AG08396 (cell line): Measurements from ENCODE around the gene UGT1A1.
A peak's percentile ranks its signal among the peaks of the same experiment; 100 is the strongest.

ENCODE experiments used
- DNase-seq: peaks from one replicate; pipeline ENCODE4 v3.0.0; 2012; ENCODE audit warnings: low spot score, mixed read lengths

UGT1A1 gene

DNA sequence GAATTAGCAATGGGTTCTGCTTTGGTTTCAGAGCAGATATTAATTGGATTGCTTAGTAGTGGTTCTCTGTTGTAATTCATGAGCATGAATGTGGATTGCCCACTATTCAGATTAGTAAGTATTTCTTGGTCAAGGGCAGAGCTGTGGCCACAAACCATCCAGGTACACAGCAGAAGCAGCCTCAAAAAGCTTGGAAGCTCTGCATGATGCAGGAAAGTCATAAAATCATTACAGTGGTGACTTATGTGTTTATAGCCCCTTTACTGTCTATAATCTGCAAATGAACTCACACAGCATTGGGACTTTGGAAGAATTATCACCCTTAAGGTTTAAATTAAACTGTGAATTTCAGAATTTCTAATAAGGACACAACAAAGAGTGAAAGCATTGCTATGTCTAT lies 1.9 kb upstream of the UGT1A1 start:
- no peak for DNase-seq

DNA sequence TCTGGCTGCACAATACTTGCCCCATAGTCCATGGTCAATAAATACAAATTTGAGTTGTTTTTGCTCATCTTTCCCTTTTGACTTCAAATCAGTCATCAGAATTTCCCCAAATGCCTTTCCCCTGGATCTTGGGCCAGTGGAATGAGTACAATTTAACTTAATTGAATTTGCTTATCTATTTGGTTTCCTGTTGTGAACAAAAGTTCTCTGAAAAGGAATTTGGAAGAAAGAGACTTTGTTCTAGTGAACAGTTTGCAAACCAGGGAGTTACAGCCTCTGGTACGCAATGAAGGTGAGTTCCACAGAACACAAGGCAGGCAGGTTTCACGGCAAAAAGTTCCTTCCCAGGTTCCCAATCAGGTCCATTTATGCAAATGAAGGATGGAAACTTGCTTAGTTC lies 1.2 kb upstream of the UGT1A1 start:
- no peak for DNase-seq

DNA sequence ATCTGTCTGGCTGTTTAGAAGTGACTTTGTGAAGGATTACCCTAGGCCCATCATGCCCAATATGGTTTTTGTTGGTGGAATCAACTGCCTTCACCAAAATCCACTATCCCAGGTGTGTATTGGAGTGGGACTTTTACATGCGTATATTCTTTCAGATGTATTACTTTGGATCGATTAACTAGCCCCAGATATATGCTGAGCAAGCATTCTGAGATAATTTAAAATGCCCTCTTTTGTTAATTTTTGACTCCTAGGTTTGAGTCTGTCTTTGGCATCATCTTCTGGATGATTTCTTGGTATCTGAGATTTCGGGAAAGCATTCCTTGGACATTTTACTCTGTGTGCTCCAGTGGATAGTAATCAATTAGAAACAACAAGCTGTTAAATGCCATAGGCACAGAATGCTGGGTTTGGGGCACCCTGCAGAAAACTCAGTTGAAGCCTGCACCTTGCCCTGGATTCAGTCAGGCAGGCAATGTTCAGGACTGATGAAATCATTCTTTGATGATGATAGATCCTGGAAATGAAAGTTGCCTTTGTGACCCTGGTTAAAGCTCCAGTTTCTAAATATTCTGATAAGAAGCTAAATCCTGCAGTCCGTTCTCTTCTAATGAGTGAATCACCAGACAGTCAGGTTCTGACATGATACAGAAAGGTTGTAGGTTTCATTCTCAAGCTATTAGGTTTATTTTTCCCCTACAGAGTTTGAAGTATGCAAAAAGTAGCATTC lies 1.1 kb downstream of the UGT1A1 start:
- DNase-seq = no peak

DNA sequence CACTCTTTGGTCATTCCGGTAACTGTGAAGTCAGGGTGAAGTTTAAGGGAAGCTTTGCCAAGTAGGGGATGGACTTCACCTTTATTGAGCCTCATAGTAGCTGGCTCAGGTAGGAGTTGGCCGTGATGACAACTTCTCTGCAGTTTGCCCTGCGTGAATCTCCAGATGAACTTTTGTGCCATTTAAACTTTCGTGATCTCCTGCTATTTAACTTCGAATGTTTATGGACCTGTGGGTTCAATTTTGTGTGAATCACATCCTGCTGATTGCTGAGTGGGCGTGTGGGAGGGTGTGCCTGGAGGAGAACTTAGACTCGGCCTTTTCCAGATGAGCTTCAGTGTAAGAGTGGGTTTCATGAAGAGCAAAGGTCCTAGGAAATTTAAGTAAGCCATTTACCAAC lies 4.2 kb downstream of the UGT1A1 start:
- peak; percentile 67 for DNase-seq

DNA sequence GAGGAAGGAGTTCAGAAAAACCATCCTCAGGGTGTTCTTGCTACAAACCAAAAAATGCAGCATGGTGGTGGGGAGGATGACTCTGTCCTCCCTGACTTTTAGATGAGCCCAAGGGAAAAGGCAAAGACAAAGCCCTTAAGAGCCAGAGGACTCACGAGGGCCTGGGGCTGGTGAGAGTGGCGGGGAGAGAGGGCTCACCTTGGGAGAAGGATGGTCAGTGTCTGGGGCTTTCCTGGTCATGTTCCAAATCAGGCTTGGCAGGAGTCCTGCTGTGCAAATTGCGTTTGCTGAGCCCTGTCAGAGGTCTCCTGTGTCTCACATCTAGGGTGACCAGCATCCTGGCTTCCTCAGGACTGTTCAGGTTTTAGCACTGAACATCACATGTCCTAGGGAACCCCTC lies 4.7 kb downstream of the UGT1A1 start:
- DNase-seq = no peak

DNA sequence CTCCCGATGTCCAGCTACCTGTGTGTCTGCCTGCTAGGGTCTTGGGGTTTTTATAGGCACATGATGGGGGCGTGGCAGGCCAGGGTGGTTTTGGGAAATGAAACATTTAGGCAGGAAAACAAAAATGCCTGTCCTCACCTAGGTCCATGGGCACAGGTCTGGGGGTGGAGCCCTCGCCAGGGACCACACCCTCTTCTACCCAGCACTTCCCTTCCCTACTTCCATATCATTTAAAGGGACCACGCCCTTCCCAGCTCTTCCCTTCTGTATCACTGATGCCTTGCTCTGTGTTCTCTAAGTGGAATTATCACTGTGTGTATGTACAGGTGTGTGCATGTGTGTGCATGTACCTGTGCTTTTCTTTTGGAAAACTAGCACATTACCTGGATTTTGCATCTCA lies 6.3 kb downstream of the UGT1A1 start:
- DNase-seq = no peak

DNA sequence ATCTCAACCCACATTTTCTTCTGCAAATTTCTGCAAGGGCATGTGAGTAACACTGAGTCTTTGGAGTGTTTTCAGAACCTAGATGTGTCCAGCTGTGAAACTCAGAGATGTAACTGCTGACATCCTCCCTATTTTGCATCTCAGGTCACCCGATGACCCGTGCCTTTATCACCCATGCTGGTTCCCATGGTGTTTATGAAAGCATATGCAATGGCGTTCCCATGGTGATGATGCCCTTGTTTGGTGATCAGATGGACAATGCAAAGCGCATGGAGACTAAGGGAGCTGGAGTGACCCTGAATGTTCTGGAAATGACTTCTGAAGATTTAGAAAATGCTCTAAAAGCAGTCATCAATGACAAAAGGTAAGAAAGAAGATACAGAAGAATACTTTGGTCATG lies 8.0 kb downstream of the UGT1A1 start:
- no peak for DNase-seq

DNA sequence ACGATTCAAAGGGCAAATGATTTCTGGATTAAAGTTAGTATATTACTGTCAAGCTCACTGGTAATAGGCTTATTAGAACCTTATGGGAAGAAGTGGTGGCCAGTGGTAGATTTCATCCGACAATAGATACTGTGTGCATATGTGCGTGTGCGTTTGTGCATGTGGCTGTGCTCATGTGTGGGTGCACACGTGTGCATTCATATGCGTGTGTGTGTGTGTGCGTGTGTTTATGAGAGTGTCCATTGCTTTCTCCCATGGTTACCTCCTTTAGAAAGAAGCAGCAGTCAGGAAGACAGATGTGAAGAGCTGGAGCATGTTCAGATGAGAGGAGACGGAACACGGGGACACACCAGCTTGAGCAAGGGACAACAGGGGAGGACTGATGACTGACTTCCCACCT lies 9.2 kb downstream of the UGT1A1 start:
- no peak for DNase-seq

DNA sequence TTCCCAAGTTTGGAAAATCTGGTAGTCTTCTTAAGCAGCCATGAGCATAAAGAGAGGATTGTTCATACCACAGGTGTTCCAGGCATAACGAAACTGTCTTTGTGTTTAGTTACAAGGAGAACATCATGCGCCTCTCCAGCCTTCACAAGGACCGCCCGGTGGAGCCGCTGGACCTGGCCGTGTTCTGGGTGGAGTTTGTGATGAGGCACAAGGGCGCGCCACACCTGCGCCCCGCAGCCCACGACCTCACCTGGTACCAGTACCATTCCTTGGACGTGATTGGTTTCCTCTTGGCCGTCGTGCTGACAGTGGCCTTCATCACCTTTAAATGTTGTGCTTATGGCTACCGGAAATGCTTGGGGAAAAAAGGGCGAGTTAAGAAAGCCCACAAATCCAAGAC lies 12.1 kb downstream of the UGT1A1 start:
- no peak for DNase-seq

DNA sequence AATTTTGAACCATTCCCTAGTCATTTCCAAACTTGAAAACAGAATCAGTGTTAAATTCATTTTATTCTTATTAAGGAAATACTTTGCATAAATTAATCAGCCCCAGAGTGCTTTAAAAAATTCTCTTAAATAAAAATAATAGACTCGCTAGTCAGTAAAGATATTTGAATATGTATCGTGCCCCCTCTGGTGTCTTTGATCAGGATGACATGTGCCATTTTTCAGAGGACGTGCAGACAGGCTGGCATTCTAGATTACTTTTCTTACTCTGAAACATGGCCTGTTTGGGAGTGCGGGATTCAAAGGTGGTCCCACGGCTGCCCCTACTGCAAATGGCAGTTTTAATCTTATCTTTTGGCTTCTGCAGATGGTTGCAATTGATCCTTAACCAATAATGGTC lies 12.5 kb downstream of the UGT1A1 start:
- no peak for DNase-seq

DNA sequence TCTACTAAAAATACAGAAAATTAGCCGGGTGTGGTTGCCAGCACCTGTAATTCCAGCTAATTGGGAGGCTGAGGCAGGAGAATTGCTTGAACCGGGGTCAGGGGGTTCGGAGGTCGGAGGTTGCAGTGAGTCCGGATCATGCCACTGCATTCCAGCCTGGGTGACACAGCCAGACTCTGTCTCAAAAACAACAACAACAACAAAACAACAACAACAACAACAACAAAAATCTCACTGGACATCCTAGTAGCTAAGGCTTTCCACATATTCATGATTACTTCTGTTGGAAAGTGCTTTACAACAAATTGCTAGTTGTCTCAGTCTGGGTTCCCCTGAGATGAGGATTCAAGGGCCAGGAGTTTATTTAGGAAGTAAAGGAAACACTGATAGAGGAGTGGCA lies 13.8 kb downstream of the UGT1A1 start:
- DNase-seq = no peak

DNA sequence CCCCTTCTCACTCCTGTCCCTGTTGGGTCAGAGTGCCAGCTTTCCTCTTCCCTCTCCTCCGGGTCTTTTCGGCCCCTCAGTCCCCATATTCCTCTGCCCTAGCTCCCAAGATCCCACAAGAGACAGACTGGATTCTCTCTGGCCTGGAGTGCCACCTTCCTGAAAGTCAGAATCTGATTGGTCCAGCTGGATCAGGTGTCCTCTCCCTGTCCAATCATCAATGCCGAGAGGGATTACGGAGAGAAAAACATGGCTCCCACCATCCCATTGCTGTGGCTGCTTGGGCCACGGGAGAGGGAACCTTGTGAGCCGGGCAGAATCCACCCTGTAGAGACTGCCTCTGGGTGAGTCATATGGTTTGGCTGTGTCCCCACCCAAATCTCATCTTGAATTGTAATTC lies 15.3 kb downstream of the UGT1A1 start:
- DNase-seq = no peak

DNA sequence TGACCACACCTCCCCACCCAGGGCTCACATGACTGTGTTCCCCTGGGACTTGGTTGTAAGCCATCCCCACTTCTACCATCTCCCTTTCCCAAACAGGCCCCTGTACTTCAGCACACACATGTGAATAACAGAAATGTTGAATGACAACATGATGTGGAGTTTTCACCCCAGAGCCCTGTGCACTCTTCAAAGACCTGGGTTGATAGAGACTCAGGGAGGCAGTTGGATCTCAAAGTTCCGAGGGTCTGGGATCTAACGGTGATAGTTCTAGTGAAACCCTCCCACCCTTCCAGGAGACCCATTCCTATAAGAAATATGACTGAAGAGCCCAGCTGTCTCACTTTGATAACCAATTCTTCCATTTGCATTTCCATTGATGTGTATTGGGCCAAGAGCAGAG lies 18.0 kb downstream of the UGT1A1 start, which contains the start of gene MROH2A:
MROH2A (plus strand) TSS at position 301 of the 400 bp plus-strand sequence. CDS start 1,029 bp downstream, outside the sequence.
- DNase-seq = no peak

DNA sequence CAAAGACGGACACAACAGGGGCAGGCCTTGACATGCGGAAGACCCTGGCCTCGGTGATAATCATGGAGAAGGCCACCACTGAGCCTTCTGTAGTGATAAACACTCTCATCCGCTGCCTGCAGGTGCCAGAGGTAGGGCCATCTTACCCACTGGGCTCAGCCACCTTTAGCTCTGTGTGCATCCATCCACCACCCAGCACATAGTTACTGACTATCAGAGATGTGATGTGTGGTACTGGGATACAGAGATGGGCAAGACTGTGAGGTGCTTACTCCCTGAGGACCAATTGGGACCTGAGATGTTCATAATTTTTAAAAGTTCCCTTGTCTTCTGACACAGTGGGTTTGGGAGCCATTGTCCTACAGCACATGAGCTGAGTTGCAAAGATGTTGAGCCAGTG lies 19.7 kb downstream of the UGT1A1 start:
- DNase-seq = no peak

DNA sequence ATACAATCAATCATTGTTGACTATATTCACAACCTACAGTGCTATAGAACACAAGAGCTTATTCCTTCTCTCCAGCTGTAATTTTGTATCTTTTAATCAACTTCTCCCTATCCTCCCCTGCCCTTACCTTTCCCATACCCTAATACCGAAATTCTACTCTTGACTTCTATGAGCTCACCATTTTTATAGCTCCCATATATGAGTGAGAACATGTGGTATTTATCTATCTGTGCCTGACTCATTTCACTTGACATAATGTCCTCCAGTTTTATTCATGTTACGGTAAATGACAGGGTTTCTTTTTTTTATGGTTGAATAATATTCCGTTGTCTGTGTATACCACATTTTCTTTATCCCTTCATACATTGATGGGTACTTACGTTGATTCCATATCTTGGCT lies 20.7 kb downstream of the UGT1A1 start:
- DNase-seq = no peak

DNA sequence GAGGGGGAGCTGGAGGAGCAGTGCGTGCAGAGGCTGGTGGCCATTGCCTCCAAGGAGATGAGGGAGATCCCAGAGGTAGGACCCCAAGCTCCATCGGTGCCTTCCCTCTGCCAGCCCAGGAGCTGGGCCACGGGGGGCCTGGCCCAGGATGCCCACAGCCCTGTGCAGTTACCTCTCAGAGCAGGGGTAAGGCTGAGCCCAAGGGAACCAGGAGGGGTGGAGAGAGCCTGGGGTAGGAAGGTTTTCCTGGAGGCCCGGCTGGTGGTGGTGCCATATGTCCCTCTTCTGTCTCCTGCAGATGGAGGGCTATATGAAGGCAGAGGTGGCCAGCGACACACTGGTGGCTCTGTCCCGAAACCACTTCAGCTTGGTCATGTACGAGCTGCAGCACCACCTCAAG lies 29.5 kb downstream of the UGT1A1 start:
- DNase-seq = no peak

DNA sequence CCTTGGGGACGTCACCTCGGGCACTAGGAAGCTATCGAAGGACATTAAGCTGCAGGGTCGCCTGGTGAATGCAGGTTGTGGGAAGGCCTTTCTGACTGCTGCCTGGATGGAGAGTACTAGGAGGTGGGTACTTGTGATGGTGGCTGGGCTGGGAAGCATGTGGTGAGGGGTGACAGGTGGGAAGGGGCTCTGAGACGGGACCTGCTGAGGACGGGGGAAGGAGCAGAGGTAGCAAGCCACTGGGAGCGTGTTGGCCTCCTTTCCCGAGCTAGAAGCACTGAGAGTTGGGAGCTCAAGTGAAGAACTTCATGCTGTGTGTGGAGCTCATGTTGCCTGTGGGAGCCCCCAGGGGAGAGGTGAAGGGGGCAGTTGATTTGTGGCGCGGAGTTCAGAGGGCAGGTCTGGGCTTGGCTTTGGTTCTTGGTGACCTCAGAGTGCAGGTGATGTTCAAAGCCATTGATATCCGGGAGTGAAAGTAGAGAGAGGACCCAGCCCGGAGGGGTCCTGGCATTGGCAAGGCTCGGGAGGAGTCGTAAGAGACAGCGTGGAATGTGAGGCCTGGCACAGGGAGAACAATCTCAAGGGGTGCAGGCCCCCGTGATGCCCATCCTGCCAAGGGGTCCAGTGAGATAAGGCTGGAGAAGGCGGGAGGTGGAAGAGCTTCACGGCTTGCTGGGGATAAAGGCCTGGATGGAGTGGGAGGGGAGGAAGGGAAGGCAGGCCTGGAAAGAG lies 31.2 kb downstream of the UGT1A1 start:
- no peak for DNase-seq

DNA sequence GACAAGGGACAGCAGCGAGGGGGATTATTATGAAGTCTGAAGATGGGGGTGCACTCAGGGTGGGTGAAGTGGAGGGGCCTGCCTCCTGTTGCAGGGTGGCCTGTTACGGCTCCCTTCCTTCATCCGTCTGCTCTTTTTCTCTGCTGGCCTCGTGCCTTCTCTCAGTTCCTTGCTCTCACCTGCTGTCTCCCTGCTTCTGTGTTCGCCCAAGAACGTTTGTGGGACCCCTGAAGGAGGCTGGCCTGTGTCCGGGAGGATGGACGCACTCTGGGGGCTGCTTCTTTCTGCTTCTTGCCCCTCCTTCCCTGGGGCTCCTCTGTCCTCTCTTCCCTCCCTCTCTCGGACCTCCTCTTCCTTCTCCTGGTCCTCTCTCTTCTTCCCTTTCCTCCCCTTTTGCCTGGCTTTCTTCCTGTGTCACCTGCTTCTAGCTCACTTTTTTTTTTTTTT lies 31.8 kb downstream of the UGT1A1 start:
- DNase-seq = no peak

DNA sequence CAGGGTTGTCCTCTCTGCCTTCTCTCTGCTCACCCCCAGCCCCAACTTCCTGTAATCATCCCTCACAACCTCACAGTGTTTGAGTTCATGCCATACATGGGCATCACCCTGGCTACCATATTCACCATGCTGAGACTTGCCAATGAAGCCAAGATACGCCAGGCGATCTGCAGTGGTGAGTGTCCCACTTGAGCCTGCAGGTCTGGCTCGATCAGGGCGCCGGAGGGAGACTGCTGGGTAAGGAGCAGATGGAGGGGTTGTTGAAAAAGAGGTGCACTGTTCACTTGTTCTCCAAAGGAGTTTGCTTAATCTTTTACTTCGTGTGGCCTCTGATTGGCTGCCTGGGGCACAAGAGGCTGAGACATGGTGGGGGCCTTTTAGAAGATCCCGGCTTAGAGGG lies 32.6 kb downstream of the UGT1A1 start:
- DNase-seq = no peak

DNA sequence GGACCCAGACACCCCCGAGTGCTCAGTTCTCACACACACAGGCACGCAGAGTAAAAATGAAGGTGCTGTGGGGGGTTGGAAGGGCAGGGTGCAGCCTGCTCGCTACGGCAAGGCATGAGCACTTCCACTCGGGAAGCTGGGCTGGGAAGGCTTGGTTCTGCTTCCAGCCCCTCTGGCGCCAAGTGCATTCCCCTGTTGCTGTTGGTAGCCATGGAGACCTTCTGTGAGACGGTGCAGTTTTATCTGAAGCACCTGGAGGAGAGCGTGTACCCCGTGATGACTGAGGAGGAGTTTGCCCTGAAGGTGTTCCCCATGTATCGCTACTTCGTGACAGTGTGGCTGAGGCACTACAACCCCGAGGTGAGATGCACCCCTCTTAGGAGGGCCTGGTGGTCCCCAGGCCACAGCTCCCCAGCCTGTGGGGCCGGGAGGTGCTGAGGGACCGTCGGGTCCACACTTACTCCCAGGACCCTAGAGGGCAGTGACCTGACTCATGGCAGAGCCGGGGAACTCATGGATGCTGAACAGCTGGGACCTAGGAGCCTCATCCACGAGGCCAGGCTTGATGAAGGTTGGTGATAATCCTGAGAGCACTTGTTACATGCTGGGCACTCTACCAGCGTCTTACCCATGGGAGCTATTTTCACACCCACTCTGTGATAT lies 33.5 kb downstream of the UGT1A1 start:
- no peak for DNase-seq

DNA sequence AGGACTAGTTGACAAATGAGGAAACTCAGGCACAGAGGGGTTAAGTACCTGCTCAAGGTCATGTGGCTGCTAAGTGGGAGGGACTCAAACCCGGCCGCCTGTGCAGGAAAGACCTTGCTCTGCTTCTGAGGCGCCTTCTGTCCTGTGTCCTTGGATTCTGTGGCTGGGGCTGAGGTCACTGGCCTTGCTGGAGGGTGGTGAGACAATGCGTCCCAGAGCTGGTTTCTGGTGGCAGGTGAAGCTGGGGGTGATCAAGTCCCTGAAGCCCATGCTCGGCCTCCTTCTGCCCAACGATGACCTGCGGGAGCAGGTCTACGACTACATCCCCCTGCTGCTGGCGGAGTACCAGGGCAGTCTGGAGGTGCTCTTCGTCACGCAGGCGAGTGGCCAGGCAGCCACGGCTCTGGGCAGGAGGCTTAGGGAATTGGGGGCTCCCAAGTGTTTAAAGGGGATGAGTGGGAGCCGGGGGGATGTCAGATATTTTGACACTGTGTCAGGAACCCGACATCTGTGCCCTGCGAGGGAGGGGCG lies 34.1 kb downstream of the UGT1A1 start:
- DNase-seq = no peak

DNA sequence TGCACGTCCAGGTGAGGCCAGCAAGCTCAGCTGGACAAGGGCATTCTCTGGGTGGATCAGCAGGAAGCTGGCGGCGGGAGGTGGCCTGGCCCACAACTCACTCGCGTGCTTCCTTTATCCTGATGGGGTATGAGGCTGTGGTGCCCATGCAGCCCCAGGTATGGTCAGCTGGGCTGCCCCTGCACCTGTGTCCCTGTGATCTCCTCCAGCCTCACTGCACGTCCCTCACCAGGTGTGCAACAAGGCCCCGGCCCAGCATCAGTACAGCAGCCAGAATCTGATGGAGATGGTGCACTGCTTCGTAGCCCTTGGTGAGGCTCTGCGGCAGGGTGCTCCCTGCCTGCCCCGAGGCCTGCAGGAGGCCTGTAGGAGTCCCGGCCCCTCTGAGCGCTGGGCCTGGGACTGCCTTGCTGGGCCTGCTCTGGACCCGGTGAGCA lies 35.7 kb downstream of the UGT1A1 start:
- DNase-seq = no peak

DNA sequence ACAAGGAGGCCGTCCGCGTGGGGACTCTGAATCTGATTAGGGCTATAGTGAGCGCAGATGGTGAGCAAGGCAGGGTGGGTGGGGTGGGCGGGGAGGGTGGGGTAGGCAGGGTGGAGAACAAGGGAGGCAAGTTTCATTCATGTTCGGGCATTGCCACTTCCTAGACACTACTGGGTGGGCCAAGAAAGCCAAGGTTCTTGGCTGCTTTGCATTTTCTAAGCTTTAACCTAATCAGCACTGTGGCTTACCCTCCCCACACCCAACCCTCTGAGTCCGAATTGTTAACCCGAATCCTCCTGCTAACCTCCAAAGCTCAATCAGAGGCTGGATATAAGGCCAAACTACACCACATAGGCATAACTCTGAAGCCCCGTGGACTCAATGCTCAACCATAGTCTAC lies 36.2 kb downstream of the UGT1A1 start:
- no peak for DNase-seq
